Gastroesophageal sphincter (tissue), 4 donors: ENCODE data around the gene NRP2. TPM values are rescaled to one million over a fixed set of nuclear protein-coding genes. Genes with fewer than 3 reads are reported as not detected.

ENCODE experiments used
- ATAC-seq: fragments of 150-250 bp; one replicate; pipeline ENCODE4 v1.9.1; 2016; ENCODE audit warnings: mild to moderate bottlenecking, moderate library complexity
- H3K27ac ChIP-seq, 4 donors: fragments of 200-600 bp; sonication (generic) in 3 of 4; 1 replicate in 3 of 4; 2 replicates in 1 of 4; pipeline ENCODE4 v1.5.1; 2016 to 2019
- H3K27me3 ChIP-seq: fragments of 200-600 bp; sonication (generic); one replicate; pipeline ENCODE4 v1.5.1; 2019
- H3K36me3 ChIP-seq, 2 donors: fragments of 200-600 bp; sonication (generic); one replicate each; pipeline ENCODE4 v1.5.1; 2019; ENCODE audit warnings: control low read depth in 1 of 2
- H3K4me1 ChIP-seq, 3 donors: fragments of 200-600 bp; sonication (generic); 1 replicate in 2 of 3; 2 replicates in 1 of 3; pipeline ENCODE4 v1.5.1; 2016 to 2019; ENCODE audit warnings: control low read depth in 2 of 3
- H3K4me3 ChIP-seq, 2 donors: fragments of 200-600 bp; sonication (generic); one replicate each; pipeline ENCODE4 v1.5.1; 2019; ENCODE audit warnings: mild to moderate bottlenecking in 1 of 2, moderate library complexity in 1 of 2
- H3K9me3 ChIP-seq, 3 donors: fragments of 200-600 bp; sonication (generic); one replicate each; pipeline ENCODE4 v1.5.1; 2017 to 2019; ENCODE audit warnings: control low read depth in 2 of 3
- EP300 ChIP-seq: sonication (generic); formaldehyde crosslinking; IDR thresholded peaks from one replicate; pipeline ENCODE4 v1.6.1; 2017; ENCODE audit warnings: antibody characterized with exemption, mild to moderate bottlenecking
- POLR2A ChIP-seq, 2 donors: fragments of 450-650 bp; IDR thresholded peaks; one replicate each; pipeline ENCODE4 v1.6.1; 2017; ENCODE audit warnings: antibody characterized with exemption in 2 of 2, mild to moderate bottlenecking in 2 of 2, moderate library complexity in 1 of 2
- POLR2AphosphoS5 ChIP-seq: sonication (generic); formaldehyde crosslinking; IDR thresholded peaks from one replicate; pipeline ENCODE4 v1.6.1; 2017; ENCODE audit warnings: antibody characterized with exemption
- WGBS, 2 donors: methylation state at CpG; one replicate each; pipeline ENCODE4 v1.1.5; 2018; ENCODE audit warnings: low coverage in 1 of 2; 5-methylcytosine and 5-hydroxymethylcytosine counted together
- total RNA-seq, 4 donors: library from RNA; depleted of rRNA; stranded (reverse); fragments of >200 nt; gene quantifications; one replicate each; pipeline ENCODE4 v1.1.0, GENCODE V29; 2016
- TF ChIP-seq, protein P1 (sequence below), 4 experiments: fragments of 200-600 bp in 2 of 4; fragments of 450-650 bp in 2 of 4; sonication (generic) in 1 of 4; IDR thresholded peaks; one replicate each; pipeline ENCODE4 v1.5.1; 2017 to 2019; ENCODE audit warnings: antibody characterized with exemption in 4 of 4, mild to moderate bottlenecking in 2 of 4, moderate library complexity in 2 of 4

NRP2 gene
- total RNA-seq, 4 donors from 2014 or later: 278 to 466 (median 371) TPM

- no peak for ATAC-seq
- Histone ChIP-seq H3K4me3 (peak overlapping the region in 1 of 2 donors; percentile 11), H3K27me3 (no peaks in the 10 kb centered on the region), H3K36me3 (peaks cover 0 to 4% of the 10 kb centered on the region in 2 donors), H3K4me1 (peaks cover 8 to 100% (median 35%) of the 10 kb centered on the region in 3 donors), H3K9me3 (no peaks in the 10 kb centered on the region), H3K27ac (peak overlapping the region; percentile 58 to 96 (median 93))
- peak; percentile 0 for TF ChIP-seq POLR2AphosphoS5
- TF ChIP-seq POLR2A (IDR thresholded peaks at IDR 0.05): no peak
- TF ChIP-seq, protein P1, sequence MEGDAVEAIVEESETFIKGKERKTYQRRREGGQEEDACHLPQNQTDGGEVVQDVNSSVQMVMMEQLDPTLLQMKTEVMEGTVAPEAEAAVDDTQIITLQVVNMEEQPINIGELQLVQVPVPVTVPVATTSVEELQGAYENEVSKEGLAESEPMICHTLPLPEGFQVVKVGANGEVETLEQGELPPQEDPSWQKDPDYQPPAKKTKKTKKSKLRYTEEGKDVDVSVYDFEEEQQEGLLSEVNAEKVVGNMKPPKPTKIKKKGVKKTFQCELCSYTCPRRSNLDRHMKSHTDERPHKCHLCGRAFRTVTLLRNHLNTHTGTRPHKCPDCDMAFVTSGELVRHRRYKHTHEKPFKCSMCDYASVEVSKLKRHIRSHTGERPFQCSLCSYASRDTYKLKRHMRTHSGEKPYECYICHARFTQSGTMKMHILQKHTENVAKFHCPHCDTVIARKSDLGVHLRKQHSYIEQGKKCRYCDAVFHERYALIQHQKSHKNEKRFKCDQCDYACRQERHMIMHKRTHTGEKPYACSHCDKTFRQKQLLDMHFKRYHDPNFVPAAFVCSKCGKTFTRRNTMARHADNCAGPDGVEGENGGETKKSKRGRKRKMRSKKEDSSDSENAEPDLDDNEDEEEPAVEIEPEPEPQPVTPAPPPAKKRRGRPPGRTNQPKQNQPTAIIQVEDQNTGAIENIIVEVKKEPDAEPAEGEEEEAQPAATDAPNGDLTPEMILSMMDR (IDR thresholded peaks at IDR 0.05): no peak
- no peak for TF ChIP-seq EP300
- 36 to 56% methylated on average over 3 of the region's 3 CpGs for WGBS, 2 donors
Measured at GRCh38 chr2:205692104-205692503, 9.8 kb downstream of the NRP2 start.

DNA sequence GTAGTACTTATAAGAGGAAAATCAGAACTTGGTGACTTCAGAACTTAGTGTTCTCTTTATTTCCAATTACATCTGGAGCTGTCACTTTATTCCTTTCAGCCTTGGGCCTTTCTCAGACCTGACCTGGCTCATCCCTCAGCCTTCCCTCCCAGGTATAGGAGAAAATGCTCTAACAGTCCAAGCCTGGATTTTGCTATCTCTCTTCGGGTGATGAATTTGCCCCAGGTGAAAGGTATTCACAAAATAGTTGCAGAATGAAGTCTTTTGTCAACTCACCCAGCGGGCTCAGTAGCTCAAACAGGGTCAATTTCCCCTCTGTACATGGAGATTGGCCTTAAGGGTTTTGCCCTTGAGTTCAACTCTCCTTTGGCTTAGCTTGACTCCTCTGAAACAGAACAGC, 12.0 kb downstream of the NRP2 start:
- ATAC-seq: no peak
- H3K9me3 ChIP-seq: no peaks in the 10 kb centered on the region
- H3K27me3 ChIP-seq: no peaks in the 10 kb centered on the region
- H3K4me3 ChIP-seq: peak overlapping the region in 1 of 2 donors; percentile 3
- H3K4me1 ChIP-seq: peaks cover 18 to 100% (median 45%) of the 10 kb centered on the region in 3 donors
- H3K36me3 ChIP-seq: peaks cover 0 to 23% of the 10 kb centered on the region in 2 donors
- peak overlapping the region; percentile 58 to 96 (median 93) for H3K27ac ChIP-seq
- TF ChIP-seq, protein P1 (IDR thresholded peaks at IDR 0.05): no peak
- no peak for TF ChIP-seq POLR2A (IDR thresholded peaks at IDR 0.05)
- 55 to 60% methylated on average over 2 of the region's 2 CpGs for WGBS, 2 donors

DNA sequence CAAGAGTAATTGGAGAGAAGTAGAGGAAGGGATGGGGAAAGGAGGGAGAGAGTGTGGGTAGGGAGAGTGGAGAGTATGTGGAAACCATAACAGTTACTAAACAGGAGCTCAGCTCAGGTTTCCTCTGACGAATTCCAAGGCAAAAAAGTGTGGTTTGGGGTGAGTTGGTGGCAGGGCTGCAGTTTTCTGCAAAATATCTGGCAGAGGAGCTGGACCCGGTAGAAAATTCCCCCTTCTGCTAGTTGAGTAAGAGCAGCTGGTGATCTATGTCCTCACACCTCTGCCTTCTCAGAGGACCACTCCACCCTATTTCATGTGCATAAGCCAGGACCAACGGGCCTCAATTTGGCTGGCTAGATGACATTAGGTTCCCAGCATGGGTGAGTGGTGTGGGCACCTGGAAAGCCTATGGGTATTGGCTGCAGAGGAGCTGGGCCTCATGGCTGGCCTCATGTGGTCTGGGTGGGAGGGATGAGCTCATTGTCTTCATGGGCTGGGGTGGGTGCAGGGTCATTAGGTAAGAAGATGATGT, 13.2 kb downstream of the NRP2 start:
- Histone ChIP-seq H3K4me1 (peaks cover 31 to 100% (median 50%) of the 10 kb centered on the region in 3 donors), H3K9me3 (no peaks in the 10 kb centered on the region), H3K4me3 (peak overlapping the region in 1 of 2 donors; percentile 26), H3K27ac (peak overlapping the region; percentile 58 to 96 (median 93)), H3K36me3 (peaks cover 0 to 36% of the 10 kb centered on the region in 2 donors), H3K27me3 (no peaks in the 10 kb centered on the region)
- ATAC-seq: no peak
- WGBS, 2 donors: 22% methylated on average over 2 of the region's 3 CpGs; no CpG with 5 or more reads in 1 of the 2 donors
- no peak for TF ChIP-seq POLR2A (IDR thresholded peaks at IDR 0.05)
- TF ChIP-seq POLR2AphosphoS5: peak; percentile 70

- TF ChIP-seq POLR2AphosphoS5: no peak
- TF ChIP-seq POLR2A (IDR thresholded peaks at IDR 0.05): peak in 1 of 2 donors; percentile 20
- TF ChIP-seq, protein P1 (IDR thresholded peaks at IDR 0.05): peak; percentile 31 to 66 (median 44)
- TF ChIP-seq EP300: no peak
- ATAC-seq: peak; percentile 51
- H3K27ac ChIP-seq: peak overlapping the region; percentile 58 to 96 (median 93)
Measured at GRCh38 chr2:205696331-205696926, 14.1 kb downstream of the NRP2 start.

DNA sequence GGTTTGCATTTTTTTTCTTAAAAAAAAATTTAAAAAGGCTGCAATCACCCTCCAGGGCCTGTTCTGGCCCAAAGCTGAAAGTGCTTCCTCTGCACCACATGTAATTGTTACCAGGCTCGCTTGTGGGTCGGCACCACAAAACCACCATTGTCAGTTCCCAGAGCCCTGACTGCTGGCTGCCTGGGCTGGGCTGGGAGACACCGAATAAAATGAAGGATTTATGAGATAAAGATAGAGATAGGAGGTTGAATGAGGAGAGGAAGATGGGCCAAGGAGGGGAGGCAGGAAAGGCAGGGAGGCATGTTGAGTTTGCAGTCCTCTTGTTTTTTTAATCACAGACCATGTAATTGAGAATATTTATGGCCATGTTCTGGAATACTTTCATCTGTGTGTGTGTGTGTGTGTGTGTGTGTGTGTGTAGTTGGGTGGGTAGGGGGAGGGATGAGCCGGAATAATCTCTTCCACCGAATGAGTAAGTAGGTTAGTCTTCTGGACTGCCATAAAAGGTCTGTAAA, 14.7 kb downstream of the NRP2 start:
- TF ChIP-seq POLR2AphosphoS5: no peak
- no peak for TF ChIP-seq POLR2A (IDR thresholded peaks at IDR 0.05)
- TF ChIP-seq, protein P1 (IDR thresholded peaks at IDR 0.05): no peak
- TF ChIP-seq EP300: no peak
- WGBS, 2 donors: 14 to 51% methylated on average over 4 to 5 of the region's 5 CpGs
- Histone ChIP-seq H3K27ac (peak overlapping the region; percentile 58 to 96 (median 93)), H3K9me3 (no peaks in the 10 kb centered on the region), H3K4me1 (peaks cover 45 to 100% (median 59%) of the 10 kb centered on the region in 3 donors), H3K27me3 (no peaks in the 10 kb centered on the region), H3K4me3 (peak overlapping the region in 1 of 2 donors; percentile 26), H3K36me3 (peaks cover 0 to 38% of the 10 kb centered on the region in 2 donors)
- ATAC-seq: peak; percentile 49

More at GRCh38 chr2:205696331-205696926, 14.1 kb downstream of the NRP2 start:
- 33 to 58% methylated on average over 8 to 9 of the region's 11 CpGs for WGBS, 2 donors
- H3K9me3 ChIP-seq: no peaks in the 10 kb centered on the region
- peak overlapping the region in 1 of 2 donors; percentile 26 for H3K4me3 ChIP-seq
- no peaks in the 10 kb centered on the region for H3K27me3 ChIP-seq
- peaks cover 40 to 100% (median 54%) of the 10 kb centered on the region in 3 donors for H3K4me1 ChIP-seq
- H3K36me3 ChIP-seq: peaks cover 0 to 38% of the 10 kb centered on the region in 2 donors
